GM12878 (cell line): Measurements from ENCODE around the gene EMID1. TPM values are rescaled to one million over a fixed set of nuclear protein-coding genes. Genes with fewer than 3 reads are reported as not detected.
A peak's percentile ranks its signal among the peaks of the same experiment; 100 is the strongest.

Experiments used
- ATAC-seq: fragments of 200-7000 bp; cut with Tn5 transposase; 3 replicates; pipeline ENCODE4 v1.9.1; 2020; ENCODE audit warnings: mild to moderate bottlenecking, moderate library complexity
- BruUV-seq: library from RNA; stranded (reverse); fragments of 400-500 nt; replicated peaks from 2 replicates; lab custom pipeline; 2021; lab: Mats Ljungman, UMichigan
- CTCF ChIA-PET: fragments of 300-600 bp; sonication (Branson Sonifier 250); formaldehyde crosslinking; extraction: SDS; loops from one replicate; lab custom pipeline; 2021; ENCODE audit warnings: inconsistent platforms; lab: Yijun Ruan, JAX
- POLR2A ChIA-PET: fragments of 350-600 bp; formaldehyde crosslinking; extraction: SDS; loops from one replicate; lab custom pipeline; 2021; ENCODE audit warnings: inconsistent platforms; lab: Charles Lee
- RAD21 ChIA-PET: fragments of 300-600 bp; sonication (Branson Sonifier 250); formaldehyde crosslinking; loops from one replicate; lab custom pipeline; 2023; ENCODE audit warnings: antibody characterized with exemption; ENCODE audit not compliant: unreplicated experiment; lab: Charles Lee
- SMC1A ChIA-PET: fragments of 300-600 bp; sonication (Branson Sonifier 250); formaldehyde crosslinking; loops from one replicate; lab custom pipeline; 2023; ENCODE audit not compliant: unreplicated experiment, uncharacterized antibody; lab: Charles Lee
- DNase-seq: peaks from one replicate; pipeline ENCODE4 v3.0.0-alpha.2; 2011; ENCODE audit warnings: low read depth, low spot score
- FAIRE-seq: peaks from 3 replicates; lab custom pipeline; 2011; peaks lifted over from hg19 to GRCh38; lab: Jason Lieb, UNC
- H2AFZ ChIP-seq: 2 replicates; pipeline ENCODE4 v1.6.0; 2011; ENCODE audit warnings: low read depth, low read length, control low read depth; ENCODE audit not compliant: control insufficient read depth
- H3K27ac ChIP-seq: 2 replicates; pipeline ENCODE4 v1.5.1; 2011; ENCODE audit warnings: control low read depth; ENCODE audit not compliant: control insufficient read depth, insufficient read depth
- H3K27me3 ChIP-seq, 2 experiments: replicated peaks in 1 of 2; 2 replicates each; pipeline versions ENCODE4 v1.6.0 to v1.6.1; 2011; ENCODE audit warnings: low read length in 1 of 2; ENCODE audit not compliant: control insufficient read depth in 2 of 2, insufficient read depth in 2 of 2
- H3K36me3 ChIP-seq, 2 experiments: 2 replicates each; pipeline ENCODE4 v1.5.1; 2011; ENCODE audit warnings: low read length in 1 of 2; ENCODE audit not compliant: control insufficient read depth in 2 of 2, insufficient read depth in 2 of 2
- H3K4me1 ChIP-seq: 2 replicates; pipeline ENCODE4 v1.6.1; 2011; ENCODE audit warnings: mild to moderate bottlenecking, low read length, moderate library complexity, mixed read lengths; ENCODE audit not compliant: control insufficient read depth, insufficient read depth
- H3K4me2 ChIP-seq: 2 replicates; pipeline ENCODE4 v1.6.0; 2011; ENCODE audit warnings: control low read depth; ENCODE audit not compliant: control insufficient read depth, insufficient read depth
- H3K4me3 ChIP-seq: fragments of 200-600 bp; sonication (generic); 2 replicates; pipeline ENCODE4 v1.5.1; 2016
- H3K79me2 ChIP-seq: 2 replicates; pipeline ENCODE4 v1.6.0; 2011; ENCODE audit warnings: low read length; ENCODE audit not compliant: control insufficient read depth, insufficient read depth
- H3K9ac ChIP-seq: 2 replicates; pipeline ENCODE4 v1.8.0; 2011; ENCODE audit warnings: low read length, control low read depth, mixed read lengths; ENCODE audit not compliant: control insufficient read depth, insufficient read depth
- H3K9me3 ChIP-seq: replicated peaks from 3 replicates; pipeline ENCODE4 v1.5.1; 2011; ENCODE audit warnings: mild to moderate bottlenecking, low read length; ENCODE audit not compliant: control insufficient read depth, insufficient read depth
- H4K20me1 ChIP-seq: 2 replicates; pipeline ENCODE4 v1.6.0; 2011; ENCODE audit not compliant: control insufficient read depth, insufficient read depth
- ATF2 ChIP-seq: IDR thresholded peaks from 2 replicates; pipeline ENCODE4 v1.6.1; 2012; ENCODE audit warnings: low read length, inconsistent platforms
- CHD2 ChIP-seq: IDR thresholded peaks from 2 replicates; pipeline ENCODE4 v1.6.1; 2011; ENCODE audit warnings: low read depth, low read length, improper control_type of control experiment, borderline replicate concordance
- FOXM1 ChIP-seq: IDR thresholded peaks from 2 replicates; pipeline ENCODE4 v1.6.1; 2012; ENCODE audit warnings: low read depth, mild to moderate bottlenecking, inconsistent platforms, low read length, moderate library complexity
- POLR2AphosphoS5 ChIP-seq: IDR thresholded peaks from 2 replicates; pipeline ENCODE4 v1.6.1; 2011; ENCODE audit warnings: mild to moderate bottlenecking, low read length, inconsistent platforms
- RUNX3 ChIP-seq: IDR thresholded peaks from 2 replicates; pipeline ENCODE4 v1.6.1; 2012; ENCODE audit warnings: low read length, inconsistent platforms
- SP1 ChIP-seq: IDR thresholded peaks from one replicate; pipeline ENCODE4 v1.6.1; 2011; ENCODE audit warnings: low read depth, low read length
- SPI1 ChIP-seq: IDR thresholded peaks from 2 replicates; pipeline ENCODE4 v1.6.1; 2011; ENCODE audit warnings: low read depth, mild to moderate bottlenecking, low read length, moderate library complexity, borderline replicate concordance; ENCODE audit not compliant: insufficient read depth
- SREBF1 ChIP-seq: IDR thresholded peaks from 2 replicates; pipeline ENCODE4 v1.6.1; 2012; ENCODE audit warnings: mild to moderate bottlenecking, low read length
- SUPT20H ChIP-seq: IDR thresholded peaks from 2 replicates; pipeline ENCODE4 v1.6.1; 2011; ENCODE audit warnings: low read depth, mild to moderate bottlenecking, low read length, moderate library complexity, borderline replicate concordance; ENCODE audit not compliant: control insufficient read depth
- WGBS: methylation state at CpG from one replicate; pipeline ENCODE4 v1.1.6; 2016; ENCODE audit warnings: low lambda C conversion rate; ENCODE audit not compliant: insufficient replicate concordance, insufficient coverage; ENCODE audit errors: missing lambda C conversion rate; 5-methylcytosine and 5-hydroxymethylcytosine counted together
- in situ Hi-C: fragments of 300-500 bp; cut with MboI; formaldehyde crosslinking; loops from 9 replicates; pipeline ENCODE4 v1.14.3; 2018; ENCODE audit warnings: mixed read lengths
- intact Hi-C: fragments of 100-400 bp; cut with micrococcal nuclease; formaldehyde crosslinking; loops from one replicate; pipeline ENCODE4 v1.14.2; 2022; ENCODE audit not compliant: unreplicated experiment
- polyA plus RNA-seq, 11 experiments: library from polyadenylated mRNA; depleted of rRNA in 4 of 11; unstranded in 6 of 11; stranded (reverse) in 5 of 11; fragments of >200 nt; fragmentation: Nextera tagmentation in 4 of 11; fragmentation: Illumina TruSeq in 1 of 11; extraction: Ambion mirVana in 4 of 11; extraction: Trizol in 1 of 11; gene quantifications; 1 replicate in 1 of 11; 2 replicates in 10 of 11; pipeline versions ENCODE4 v1.2.1 to v1.2.3, GENCODE V29; 2011 to 2016; ENCODE audit warnings: inconsistent platforms in 2 of 11, missing spikeins in 2 of 11, low read depth in 1 of 11
- total RNA-seq, 4 experiments: library from RNA; depleted of rRNA in 3 of 4; stranded (reverse); fragments of >200 nt in 3 of 4; fragmentation: Illumina TruSeq in 1 of 4; extraction: Trizol in 1 of 4; gene quantifications; 2 replicates each; pipeline versions ENCODE4 v1.2.1 to v1.2.3, GENCODE V29; 2013 to 2021
- TF ChIP-seq, protein P1 (sequence below): fragments of 450-650 bp; IDR thresholded peaks from 2 replicates; pipeline ENCODE4 v1.6.1; 2017; ENCODE audit warnings: mild to moderate bottlenecking
- TF ChIP-seq, protein P2 (sequence below): fragments of 450-650 bp; IDR thresholded peaks from 2 replicates; pipeline ENCODE4 v1.6.1; 2017; ENCODE audit warnings: low read depth, mild to moderate bottlenecking, moderate library complexity

EMID1 gene
- total and polyA plus RNA-seq, 10 of the 15 experiments (the other 5 are each of a cell fraction or from before 2014, with no cell fraction given): 1.2 to 60.3 (median 12.0) TPM

DNA sequence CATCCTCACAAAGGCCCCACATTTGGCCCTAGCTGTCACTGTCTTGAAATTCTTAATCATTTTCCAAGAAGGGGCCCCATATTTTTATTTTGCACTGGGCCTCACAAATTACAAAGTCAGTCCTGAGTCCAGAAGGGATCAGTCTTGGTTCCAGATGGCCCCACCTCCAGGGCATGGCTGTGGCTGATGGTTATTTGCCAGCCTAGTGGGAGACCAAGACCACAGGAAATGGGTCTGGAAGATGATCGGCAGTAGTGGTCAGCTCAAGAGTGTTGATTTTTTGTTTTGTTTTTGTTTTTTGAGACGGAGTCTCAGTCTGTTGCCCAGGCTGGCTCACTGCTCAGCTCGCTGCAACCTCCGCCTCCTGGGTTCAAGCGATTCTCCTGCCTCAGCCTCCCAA is 47.1 kb upstream of the EMID1 start:
- Histone ChIP-seq H4K20me1 (no peaks in the 10 kb centered on the region), H3K79me2 (no peaks in the 10 kb centered on the region), H3K36me3 (no peaks in the 10 kb centered on the region), H3K9me3 (peaks cover 1% of the 10 kb centered on the region; the same call in 2 of the 3 replicates), H3K4me2 (no peak overlapping the region), H3K27ac (no peak overlapping the region), H3K27me3 (no peaks in the 10 kb centered on the region; a peak in 1 of 4 replicates), H3K9ac (no peak overlapping the region), H2AFZ (no peak overlapping the region), H3K4me1 (peaks cover 8% of the 10 kb centered on the region), H3K4me3 (no peak overlapping the region)
- in situ Hi-C loops (no loop called here), intact Hi-C loops (loop anchor here (10.0 kb wide), 2 partner anchors 114 to 554 kb away; no protein-coding TSS in a partner anchor)
- FAIRE-seq (no peak), DNase-seq (no peak), ATAC-seq (no peak)
- ChIA-PET POLR2A (interaction anchor here (0.7 to 1.0 kb wide), 3 partner anchors 9 to 88 kb away, joined by 3 read pairs; no protein-coding TSS in a partner anchor), RAD21 (interaction anchor here (0.7 to 1.1 kb wide), 2 partner anchors 44 to 87 kb away, joined by 3 to 4 read pairs; no protein-coding TSS in a partner anchor), SMC1A (interaction anchor here (0.6 to 1.5 kb wide), 7 partner anchors 9 to 249 kb away, joined by 3 to 6 read pairs (median 3); partner anchors contain the start of gene KREMEN1), CTCF (interaction anchor here (1.1 kb wide), 1 partner anchor 118 kb away, joined by 4 read pairs; no protein-coding TSS in a partner anchor)
- no TSS peak for BruUV-seq
- 82% methylated on average over 5 of the region's 5 CpGs for WGBS
- TF ChIP-seq SP1 (no peak), SUPT20H (no peak), ATF2 (no peak)

- ChIA-PET CTCF (interaction anchor here (2.2 to 6.2 kb wide), 2 partner anchors 10 to 40 kb away, joined by 10 to 78 read pairs; partner anchors contain the start of gene EMID1), SMC1A (interaction anchor here (1.0 kb wide), 1 partner anchor 37 kb away, joined by 3 read pairs; no protein-coding TSS in a partner anchor), RAD21 (interaction anchor here (0.6 to 1.6 kb wide), 3 partner anchors 8 to 106 kb away, joined by 3 read pairs; no protein-coding TSS in a partner anchor), POLR2A (interaction anchor here (0.6 to 10.6 kb wide), 2 partner anchors 40 to 196 kb away, joined by 7 to 239 read pairs; partner anchors contain the start of gene EMID1)
- H3K27me3 ChIP-seq: no peaks in the 10 kb centered on the region; a peak in 1 of 4 replicates
- intact Hi-C loops: no loop called here
- H3K4me3 ChIP-seq: no peak overlapping the region
- peaks cover 4% of the 10 kb centered on the region; the same call in 2 of the 3 replicates for H3K9me3 ChIP-seq
- FAIRE-seq: no peak
- no peaks in the 10 kb centered on the region for H4K20me1 ChIP-seq
- in situ Hi-C loops: no loop called here
- DNase-seq: no peak
- no peaks in the 10 kb centered on the region for H3K79me2 ChIP-seq
- H3K4me1 ChIP-seq: peaks cover 27% of the 10 kb centered on the region
- no peak overlapping the region for H3K9ac ChIP-seq
- no peak overlapping the region for H3K4me2 ChIP-seq
- no peak overlapping the region for H2AFZ ChIP-seq
- TF ChIP-seq, protein P1, sequence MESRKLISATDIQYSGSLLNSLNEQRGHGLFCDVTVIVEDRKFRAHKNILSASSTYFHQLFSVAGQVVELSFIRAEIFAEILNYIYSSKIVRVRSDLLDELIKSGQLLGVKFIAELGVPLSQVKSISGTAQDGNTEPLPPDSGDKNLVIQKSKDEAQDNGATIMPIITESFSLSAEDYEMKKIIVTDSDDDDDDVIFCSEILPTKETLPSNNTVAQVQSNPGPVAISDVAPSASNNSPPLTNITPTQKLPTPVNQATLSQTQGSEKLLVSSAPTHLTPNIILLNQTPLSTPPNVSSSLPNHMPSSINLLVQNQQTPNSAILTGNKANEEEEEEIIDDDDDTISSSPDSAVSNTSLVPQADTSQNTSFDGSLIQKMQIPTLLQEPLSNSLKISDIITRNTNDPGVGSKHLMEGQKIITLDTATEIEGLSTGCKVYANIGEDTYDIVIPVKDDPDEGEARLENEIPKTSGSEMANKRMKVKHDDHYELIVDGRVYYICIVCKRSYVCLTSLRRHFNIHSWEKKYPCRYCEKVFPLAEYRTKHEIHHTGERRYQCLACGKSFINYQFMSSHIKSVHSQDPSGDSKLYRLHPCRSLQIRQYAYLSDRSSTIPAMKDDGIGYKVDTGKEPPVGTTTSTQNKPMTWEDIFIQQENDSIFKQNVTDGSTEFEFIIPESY: peak; percentile 50; the same call in 1 of the 2 replicates
- TF ChIP-seq SPI1 (no peak), FOXM1 (no peak), POLR2AphosphoS5 (no peak), SREBF1 (no peak), CHD2 (no peak), RUNX3 (0 out of 2 replicates have a peak, but pooled peaks have one; percentile 28)
- TF ChIP-seq, protein P2, sequence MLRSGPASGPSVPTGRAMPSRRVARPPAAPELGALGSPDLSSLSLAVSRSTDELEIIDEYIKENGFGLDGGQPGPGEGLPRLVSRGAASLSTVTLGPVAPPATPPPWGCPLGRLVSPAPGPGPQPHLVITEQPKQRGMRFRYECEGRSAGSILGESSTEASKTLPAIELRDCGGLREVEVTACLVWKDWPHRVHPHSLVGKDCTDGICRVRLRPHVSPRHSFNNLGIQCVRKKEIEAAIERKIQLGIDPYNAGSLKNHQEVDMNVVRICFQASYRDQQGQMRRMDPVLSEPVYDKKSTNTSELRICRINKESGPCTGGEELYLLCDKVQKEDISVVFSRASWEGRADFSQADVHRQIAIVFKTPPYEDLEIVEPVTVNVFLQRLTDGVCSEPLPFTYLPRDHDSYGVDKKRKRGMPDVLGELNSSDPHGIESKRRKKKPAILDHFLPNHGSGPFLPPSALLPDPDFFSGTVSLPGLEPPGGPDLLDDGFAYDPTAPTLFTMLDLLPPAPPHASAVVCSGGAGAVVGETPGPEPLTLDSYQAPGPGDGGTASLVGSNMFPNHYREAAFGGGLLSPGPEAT: no peak
- no TSS peak for BruUV-seq
- no peak for ATAC-seq
- no peak overlapping the region for H3K27ac ChIP-seq
- no peaks in the 10 kb centered on the region for H3K36me3 ChIP-seq
- 87% methylated on average over 13 of the region's 13 CpGs for WGBS
Observed at GRCh38 chr22:29163808-29164207, 41.9 kb upstream of the EMID1 start.
